WERI-Rb-1 (cell line): ENCODE measurements around the gene NSUN7.

Experiments
- DNase-seq: peaks from one replicate; pipeline ENCODE4 v3.0.0-alpha.2; 2020
- H3K27ac ChIP-seq: fragments of 250-450 bp; sonication (Bioruptor Pico); 2 replicates; pipeline ENCODE4 v1.5.1; 2020; ENCODE audit warnings: mild to moderate bottlenecking, moderate library complexity
- H3K27me3 ChIP-seq: fragments of 250-450 bp; sonication (Bioruptor Pico); 2 replicates; pipeline ENCODE4 v1.5.1; 2021; ENCODE audit warnings: mild to moderate bottlenecking, low read depth, moderate library complexity; ENCODE audit not compliant: insufficient read depth, severe bottlenecking
- H3K36me3 ChIP-seq: fragments of 250-450 bp; sonication (Bioruptor Pico); 2 replicates; pipeline ENCODE4 v1.5.1; 2020; ENCODE audit warnings: mild to moderate bottlenecking, moderate library complexity
- H3K4me3 ChIP-seq: 2 replicates; pipeline ENCODE4 v1.5.1; 2011; ENCODE audit warnings: low read depth, mild to moderate bottlenecking, control low read depth, low read length
- H3K9me3 ChIP-seq: fragments of 250-450 bp; sonication (Bioruptor Pico); 2 replicates; pipeline ENCODE4 v1.5.1; 2021; ENCODE audit warnings: mild to moderate bottlenecking, moderate library complexity; ENCODE audit not compliant: severe bottlenecking
- CTCF ChIP-seq: IDR thresholded peaks from 2 replicates; pipeline ENCODE4 v1.5.1; 2011; ENCODE audit warnings: low read depth, mild to moderate bottlenecking, control low read depth, inconsistent platforms, low read length

Gene NSUN7

GRCh38 chr4:40744218-40744617, 5.5 kb upstream of the NSUN7 start:
- Histone ChIP-seq H3K27ac (no peak overlapping the region), H3K9me3 (no peaks in the 10 kb centered on the region), H3K36me3 (no peaks in the 10 kb centered on the region), H3K27me3 (no peaks in the 10 kb centered on the region), H3K4me3 (no peak overlapping the region)
- no peak for TF ChIP-seq CTCF
- DNase-seq, result no peak

- Histone ChIP-seq H3K27ac (no peak overlapping the region), H3K9me3 (no peaks in the 10 kb centered on the region), H3K4me3 (no peak overlapping the region), H3K36me3 (no peaks in the 10 kb centered on the region), H3K27me3 (no peaks in the 10 kb centered on the region)
- TF ChIP-seq CTCF, result no peak
- DNase-seq, result no peak
Observed at GRCh38 chr4:40745285-40745984, 4.3 kb upstream of the NSUN7 start.

- Histone ChIP-seq H3K36me3 (no peaks in the 10 kb centered on the region), H3K27ac (no peak overlapping the region), H3K4me3 (no peak overlapping the region), H3K9me3 (no peaks in the 10 kb centered on the region), H3K27me3 (no peaks in the 10 kb centered on the region)
- DNase-seq, result no peak
- no peak for TF ChIP-seq CTCF
Observed at GRCh38 chr4:40747207-40747835, 2.4 kb upstream of the NSUN7 start.

- Histone ChIP-seq H3K27me3 (no peaks in the 10 kb centered on the region), H3K4me3 (peak overlapping the region; percentile 84), H3K36me3 (no peaks in the 10 kb centered on the region), H3K9me3 (no peaks in the 10 kb centered on the region), H3K27ac (no peak overlapping the region; the same call in 1 of the 2 replicates)
- DNase-seq, result no peak
- no peak for TF ChIP-seq CTCF
Observed at GRCh38 chr4:40750461-40751258, 905 bp downstream of the NSUN7 start.

- Histone ChIP-seq H3K27me3 (no peaks in the 10 kb centered on the region), H3K9me3 (no peaks in the 10 kb centered on the region), H3K36me3 (no peaks in the 10 kb centered on the region), H3K4me3 (no peak overlapping the region), H3K27ac (no peak overlapping the region)
- TF ChIP-seq CTCF, result no peak
- DNase-seq, result no peak
Observed at GRCh38 chr4:40755616-40756015, 5.9 kb downstream of the NSUN7 start.
